HG02885 (cell line): Measurements from ENCODE around the gene PXDN.
"Not testable (repeated sequence)": the region's sequence is repeated elsewhere in the genome, so short reads cannot be mapped to it uniquely, and the experiment has no call there.

Experiments
- ATAC-seq: cut with Tn5 transposase; IDR thresholded peaks from one replicate; pipeline ENCODE4 v1.9.1; 2021; ENCODE audit warnings: mild to moderate bottlenecking; ENCODE audit not compliant: unreplicated experiment, poor library complexity

PXDN gene

GRCh38 chr2:1727101-1727771 is 17.1 kb downstream of the PXDN start:
- ATAC-seq, result no peak

DNA sequence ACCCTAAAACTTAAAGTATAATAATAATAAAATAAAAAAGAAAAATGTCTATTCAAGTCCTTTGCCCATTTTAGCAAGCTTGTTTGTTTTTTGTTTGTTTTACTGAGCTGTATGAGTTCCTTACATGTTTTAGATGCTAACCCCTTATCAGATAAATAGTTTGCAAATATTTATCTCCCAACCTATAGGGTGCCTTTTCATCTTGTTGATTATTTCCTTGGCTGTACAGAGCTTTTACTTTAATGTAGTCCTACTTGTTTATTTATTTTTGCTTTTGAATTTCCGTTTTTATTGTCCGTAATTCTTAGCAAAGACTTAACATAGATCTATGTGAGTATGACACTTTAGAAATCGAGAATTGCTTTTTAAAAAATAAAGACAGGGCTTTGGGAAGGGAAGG is 17.8 kb downstream of the PXDN start:
- ATAC-seq, result no peak

DNA sequence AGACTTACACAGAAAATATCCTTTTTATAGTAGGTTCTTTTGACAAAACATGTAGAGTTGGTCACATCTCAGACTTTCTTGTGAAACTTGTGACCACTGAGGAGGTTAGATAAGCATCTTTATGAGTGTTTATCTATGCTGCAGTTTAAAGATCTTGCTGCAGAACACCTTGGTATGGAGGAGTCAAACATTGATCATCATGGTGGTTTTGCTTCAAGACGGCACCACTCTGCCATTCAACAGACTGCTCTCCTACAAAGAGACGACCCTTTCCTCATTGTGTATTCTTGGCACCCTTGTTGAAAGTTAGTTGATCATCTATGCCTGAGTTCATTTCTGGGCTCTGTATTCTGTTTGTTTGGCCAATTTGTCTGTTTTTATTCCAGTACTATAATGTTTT is 20.0 kb downstream of the PXDN start:
- not testable (repeated sequence) for ATAC-seq

DNA sequence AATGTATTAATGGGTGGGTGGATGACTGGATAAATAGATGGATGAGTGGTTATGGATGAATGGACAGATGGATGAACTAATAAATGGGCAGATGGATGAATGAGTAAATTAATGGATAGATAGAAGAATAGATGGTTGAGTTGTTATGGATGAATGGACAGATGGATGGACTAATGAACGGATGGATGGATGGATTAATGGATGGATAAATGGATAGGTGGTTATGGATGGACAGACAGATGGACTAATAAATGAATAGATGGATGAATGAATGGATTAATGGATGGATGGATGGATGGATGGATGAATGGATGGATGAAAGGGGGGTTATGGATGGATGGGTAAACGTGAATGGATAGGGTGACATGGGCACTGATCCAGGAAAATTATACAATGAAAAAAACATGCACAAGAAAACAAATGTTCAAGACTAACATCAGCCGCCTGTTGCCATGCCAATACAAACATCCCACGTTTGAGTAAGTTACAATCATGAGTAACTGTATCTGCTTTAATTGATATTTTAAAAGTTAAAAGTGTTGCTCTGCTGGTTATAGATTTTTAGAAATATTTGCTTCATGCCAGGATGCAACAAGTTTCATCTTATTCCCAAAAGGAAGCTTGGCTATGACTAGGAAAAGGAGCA is 20.8 kb downstream of the PXDN start:
- ATAC-seq, result no peak

DNA sequence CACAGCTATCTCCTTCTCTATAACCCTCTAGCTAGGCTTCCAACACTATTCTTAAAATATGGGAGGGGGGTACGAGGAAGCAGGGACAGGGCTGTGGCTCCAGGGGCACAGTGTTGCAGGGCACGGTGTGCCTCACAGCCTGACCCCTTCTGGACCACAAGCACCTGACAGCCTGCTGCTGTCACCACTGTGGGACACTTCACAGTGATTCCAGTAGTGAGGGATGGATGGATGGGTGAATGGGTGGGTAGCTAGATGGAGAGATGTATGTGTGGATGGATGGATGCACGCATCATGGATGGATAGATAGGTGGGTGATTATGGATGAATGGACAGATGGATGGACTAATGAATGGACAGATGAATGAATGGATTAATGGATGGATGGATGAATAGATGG is 21.6 kb downstream of the PXDN start:
- no peak for ATAC-seq

GRCh38 chr2:1721706-1722646 is 22.3 kb downstream of the PXDN start:
- no peak for ATAC-seq

- no peak for ATAC-seq
Observed at GRCh38 chr2:1718339-1719220, 25.7 kb downstream of the PXDN start.

DNA sequence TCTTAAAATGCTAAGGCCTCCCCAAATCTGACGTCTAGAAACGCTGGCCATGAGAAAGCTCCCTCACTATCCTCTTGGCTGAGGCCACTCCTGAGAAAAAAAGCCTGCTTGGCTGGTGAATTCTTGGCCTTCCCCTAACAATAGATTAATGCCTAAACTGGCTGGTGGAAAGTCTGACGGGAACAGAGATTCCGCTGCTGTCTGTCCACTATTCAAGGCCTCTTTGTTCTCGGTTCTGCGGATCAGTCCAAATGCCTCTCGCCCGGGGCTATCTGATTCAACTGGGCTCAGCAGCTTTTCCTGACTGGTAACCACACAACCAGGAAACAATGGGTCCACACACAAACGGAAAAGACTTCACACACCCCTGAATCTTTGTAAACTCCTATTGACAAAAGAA is 27.2 kb downstream of the PXDN start:
- no peak for ATAC-seq

DNA sequence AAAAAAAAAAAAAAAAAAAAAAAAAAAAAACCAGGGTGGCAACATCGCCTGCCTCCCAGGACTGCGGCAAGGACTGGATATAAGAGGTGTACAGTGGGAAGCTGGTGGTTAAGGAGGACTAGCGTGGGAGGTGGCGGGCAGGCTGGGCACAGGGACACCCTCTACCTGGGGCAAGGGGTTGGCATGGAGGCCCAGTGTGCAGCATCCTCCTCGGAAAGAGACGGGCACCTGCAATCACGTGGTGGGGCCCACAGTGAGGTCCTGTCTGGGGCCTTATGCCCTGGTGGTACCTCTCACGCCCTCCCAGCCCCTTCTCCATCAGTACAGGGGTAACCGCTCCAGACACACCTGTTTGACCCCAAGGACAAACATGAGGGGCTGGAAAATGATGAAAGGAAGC is 27.9 kb downstream of the PXDN start:
- ATAC-seq, result no peak

DNA sequence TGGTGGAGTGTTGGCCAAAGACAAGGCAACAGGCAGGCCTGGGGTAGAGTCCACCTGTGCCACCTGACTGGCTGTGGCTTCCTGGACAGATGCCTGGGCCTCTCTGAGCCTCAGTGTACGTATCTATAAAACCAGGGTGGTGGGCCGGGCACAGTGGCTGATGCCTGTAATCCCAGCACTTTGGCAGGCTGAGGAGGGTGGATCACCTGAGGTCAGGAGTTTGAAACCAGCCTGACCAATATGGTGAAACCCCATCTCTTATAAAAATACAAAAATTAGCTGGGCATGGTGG is 28.4 kb downstream of the PXDN start:
- not testable (repeated sequence) for ATAC-seq

GRCh38 chr2:1715184-1716013 is 28.9 kb downstream of the PXDN start:
- ATAC-seq, result no peak

GRCh38 chr2:1714291-1715064 is 29.8 kb downstream of the PXDN start:
- ATAC-seq, result no peak

DNA sequence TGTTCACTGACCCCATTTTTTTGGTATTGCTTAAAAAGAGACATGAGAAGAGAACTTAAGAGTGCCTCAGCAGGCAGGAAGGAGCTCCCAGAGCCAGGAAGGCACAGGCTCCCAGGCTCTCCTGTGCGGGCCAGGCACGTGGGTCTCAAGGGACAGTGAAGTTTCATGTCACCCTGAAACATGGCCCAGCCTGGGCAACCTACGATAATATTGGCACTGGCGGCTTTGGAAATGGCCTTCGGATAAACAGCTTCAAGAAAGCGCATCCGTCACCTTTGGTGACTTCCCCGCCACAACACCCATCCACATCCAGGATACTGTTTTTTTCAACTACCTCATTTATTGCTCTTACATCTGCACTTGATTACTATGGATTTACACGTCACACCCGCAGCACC is 30.5 kb downstream of the PXDN start:
- no peak for ATAC-seq

DNA sequence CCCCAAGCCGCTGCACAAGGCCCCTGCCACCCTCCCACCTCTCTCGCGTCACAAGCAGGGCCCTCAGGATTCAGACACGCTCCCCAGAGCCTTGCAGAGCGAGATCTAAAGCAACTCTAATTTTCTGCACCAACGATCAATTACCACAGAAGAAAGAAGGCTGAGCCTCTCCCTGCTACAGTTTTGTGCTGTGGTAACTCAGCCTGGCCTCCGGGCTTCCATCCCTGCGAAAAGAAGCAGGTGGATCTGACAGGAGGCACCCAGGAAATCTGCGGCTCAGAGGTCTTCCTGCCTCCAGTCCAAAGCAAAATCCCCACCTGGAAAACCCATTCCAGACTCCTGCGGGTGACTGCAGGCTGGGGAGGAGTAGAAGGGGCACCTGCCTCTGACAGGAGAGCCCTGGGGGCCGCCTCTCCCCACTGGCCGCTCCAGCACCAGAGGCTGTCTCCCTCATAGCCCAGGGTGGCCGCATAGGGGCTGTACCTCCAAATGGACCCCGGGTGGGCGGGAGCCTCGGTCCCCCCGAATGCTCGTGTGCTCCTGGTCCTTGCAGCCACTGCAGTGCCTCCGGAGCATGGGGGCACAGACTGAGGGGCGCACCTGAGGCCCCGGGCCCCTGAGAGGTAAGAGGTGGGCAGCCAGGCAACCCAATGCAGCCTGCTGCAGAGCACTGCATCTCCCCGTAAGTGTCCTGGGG is 31.0 kb downstream of the PXDN start:
- no peak for ATAC-seq

- no peak for ATAC-seq
Observed at GRCh38 chr2:1709946-1710560, 34.3 kb downstream of the PXDN start.

DNA sequence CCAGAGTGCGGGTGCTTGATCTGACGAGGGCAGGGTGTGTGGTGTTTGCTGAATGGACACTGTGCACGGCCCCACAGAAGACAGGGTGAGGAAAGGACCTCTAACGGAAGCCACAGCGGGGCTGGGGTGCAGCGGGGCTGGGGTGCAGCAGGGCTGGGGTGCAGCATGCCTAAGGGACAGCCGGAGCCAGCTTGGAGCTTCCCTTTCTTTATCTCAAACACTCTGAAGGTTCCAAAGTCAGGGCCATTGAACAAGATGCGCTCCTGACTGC is 35.0 kb downstream of the PXDN start:
- ATAC-seq, result no peak

DNA sequence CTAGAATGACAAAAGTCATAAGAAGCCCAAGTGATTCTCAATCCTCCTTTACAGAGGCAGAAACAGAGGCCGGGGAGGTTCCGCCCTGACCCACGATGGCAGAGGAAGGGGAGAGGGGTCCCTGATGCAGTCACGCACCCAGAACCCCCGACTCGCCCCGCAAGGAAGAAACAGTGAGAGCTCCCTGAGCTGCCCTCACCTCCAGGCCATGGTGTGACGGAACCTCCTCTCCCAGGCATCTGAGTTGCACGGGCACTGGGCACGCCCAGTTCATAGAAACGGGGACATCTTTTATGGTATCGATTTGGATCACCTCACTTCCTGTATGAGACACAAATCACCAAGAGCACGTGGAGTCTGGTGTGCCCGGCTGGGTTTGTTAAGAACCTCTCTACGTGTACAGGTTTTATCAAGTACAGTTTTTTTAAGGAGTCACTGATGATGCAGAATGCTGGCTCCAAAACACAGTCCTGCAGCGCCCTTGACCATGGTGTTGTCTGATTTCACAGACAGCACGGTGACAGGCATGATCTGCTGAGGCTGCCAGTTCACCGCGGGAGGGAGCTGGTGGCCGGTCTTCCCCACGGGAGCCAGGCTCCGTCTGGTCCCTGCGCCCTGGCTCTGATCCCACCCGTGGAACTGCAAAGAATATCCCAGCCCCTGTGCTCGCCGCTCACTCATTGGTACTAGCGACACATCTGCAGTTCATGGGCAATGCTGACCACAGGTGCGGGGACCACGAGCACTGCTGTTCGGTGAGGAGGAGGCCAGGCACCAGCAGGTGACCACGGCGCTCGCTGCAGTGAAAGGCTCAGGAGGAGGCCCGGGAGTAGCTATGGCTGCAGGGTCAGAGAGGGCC is 35.6 kb downstream of the PXDN start:
- ATAC-seq, result no peak
